HCT116 (cell line): ENCODE data around the gene INTU. TPM values are rescaled to one million over a fixed set of nuclear protein-coding genes. Genes with fewer than 3 reads are reported as not detected.
A peak's percentile ranks its signal among the peaks of the same experiment; 100 is the strongest.

Experiments used
- ATAC-seq: fragments of 200-7000 bp; cut with Tn5 transposase; 2 replicates; pipeline ENCODE4 v1.9.1; 2020; ENCODE audit warnings: mild to moderate bottlenecking, moderate library complexity
- BruUV-seq: library from RNA; stranded (reverse); fragments of 400-500 nt; replicated peaks from 2 replicates; lab custom pipeline; 2021; lab: Mats Ljungman, UMichigan
- CTCF ChIA-PET: fragments of 300-600 bp; sonication (Branson Sonifier 250); formaldehyde crosslinking; loops from one replicate; lab custom pipeline; 2021; ENCODE audit warnings: antibody characterized with exemption; lab: Charles Lee
- POLR2A ChIA-PET: fragments of 300-600, 350-600 bp; sonication (Branson Sonifier 250); formaldehyde crosslinking; loops from one replicate; lab custom pipeline; 2021; ENCODE audit warnings: antibody characterized with exemption; lab: Charles Lee
- RAD21 ChIA-PET, 2 experiments: fragments of 300-600 bp; sonication (Branson Sonifier 250); formaldehyde crosslinking; loops; one replicate each; lab custom pipeline; 2023; ENCODE audit warnings: low total read pairs in 2 of 2; ENCODE audit not compliant: uncharacterized antibody in 2 of 2, unreplicated experiment in 2 of 2, low non-redundant PET in 1 of 2; lab: Charles Lee
- DNase-seq: peaks from one replicate; pipeline ENCODE4 v3.0.0-alpha.2; 2010; ENCODE audit warnings: low read depth, low spot score
- H2AFZ ChIP-seq: fragments of 200-600 bp; shearing (Covaris generic), sonication (generic); 2 replicates; pipeline ENCODE4 v1.6.1; 2017; ENCODE audit warnings: low read depth, mixed run types, mixed read lengths, antibody characterized with exemption, low read length; ENCODE audit not compliant: poor library complexity, severe bottlenecking
- H3K27ac ChIP-seq: 2 replicates; pipeline ENCODE4 v1.5.1; 2012; ENCODE audit warnings: low read depth, low read length
- H3K27me3 ChIP-seq: fragments of 200-600 bp; sonication (generic); 2 replicates; pipeline ENCODE4 v1.6.1; 2016; ENCODE audit warnings: mixed run types, low read length, mixed read lengths; ENCODE audit not compliant: insufficient read depth
- H3K36me3 ChIP-seq, 2 experiments: fragments of 200-500 bp in 1 of 2; fragments of 200-600 bp in 1 of 2; sonication (Bioruptor generic) in 1 of 2; sonication (generic) in 1 of 2; 2 replicates each; pipeline versions ENCODE4 v1.5.1 to v1.6.1; 2014 to 2016; ENCODE audit warnings: low read length in 2 of 2, inconsistent platforms in 1 of 2, mixed read lengths in 1 of 2, mixed run types in 1 of 2; ENCODE audit not compliant: insufficient read depth in 2 of 2, control insufficient read depth in 1 of 2
- H3K4me1 ChIP-seq, 2 experiments: fragments of 200-600 bp in 1 of 2; sonication (generic) in 1 of 2; 2 replicates each; pipeline versions ENCODE4 v1.5.1 to v1.6.1; 2012 to 2017; ENCODE audit warnings: low read length in 2 of 2, inconsistent platforms in 1 of 2, mild to moderate bottlenecking in 1 of 2, mixed read lengths in 1 of 2, mixed run types in 1 of 2, moderate library complexity in 1 of 2; ENCODE audit not compliant: insufficient read depth in 2 of 2, control insufficient read depth in 1 of 2
- H3K4me2 ChIP-seq: fragments of 200-600 bp; sonication (generic); 2 replicates; pipeline ENCODE4 v1.6.1; 2017; ENCODE audit warnings: mixed run types, low read length, mixed read lengths
- H3K4me3 ChIP-seq, 2 experiments: fragments of 200-600 bp in 1 of 2; sonication (generic) in 1 of 2; replicated peaks in 1 of 2; 2 replicates each; pipeline ENCODE4 v1.5.1; 2011 to 2016; ENCODE audit warnings: low read length in 2 of 2, control low read depth in 1 of 2, low read depth in 1 of 2, mild to moderate bottlenecking in 1 of 2, mixed read lengths in 1 of 2, mixed run types in 1 of 2
- H3K79me2 ChIP-seq: fragments of 200-600 bp; sonication (generic); 2 replicates; pipeline ENCODE4 v1.6.1; 2017; ENCODE audit warnings: mild to moderate bottlenecking, mixed run types, low read length, moderate library complexity, mixed read lengths; ENCODE audit not compliant: insufficient read depth
- H3K9ac ChIP-seq: fragments of 200-600 bp; sonication (generic); 2 replicates; pipeline ENCODE4 v1.6.1; 2016; ENCODE audit warnings: low read length, mixed read lengths
- H3K9me2 ChIP-seq: fragments of 200-600 bp; sonication (generic), shearing (Covaris generic); 2 replicates; pipeline ENCODE4 v1.6.1; 2017; ENCODE audit warnings: mixed run types, mild to moderate bottlenecking, moderate library complexity; ENCODE audit not compliant: insufficient read depth
- H3K9me3 ChIP-seq, 2 experiments: fragments of 200-500 bp in 1 of 2; fragments of 200-600 bp in 1 of 2; sonication (Bioruptor generic) in 1 of 2; sonication (generic) in 1 of 2; 2 replicates each; pipeline ENCODE4 v1.6.1; 2014 to 2017; ENCODE audit warnings: low read length in 2 of 2, mixed read lengths in 2 of 2, inconsistent platforms in 1 of 2, low read depth in 1 of 2, mild to moderate bottlenecking in 1 of 2, mixed run types in 1 of 2, moderate library complexity in 1 of 2; ENCODE audit not compliant: control insufficient read depth in 1 of 2, insufficient read depth in 1 of 2
- H4K20me1 ChIP-seq: fragments of 200-600 bp; sonication (generic), shearing (Covaris generic); 2 replicates; pipeline ENCODE4 v1.6.1; 2017; ENCODE audit warnings: mixed run types, mild to moderate bottlenecking, moderate library complexity; ENCODE audit not compliant: insufficient read depth
- CEBPB ChIP-seq: IDR thresholded peaks from 2 replicates; pipeline ENCODE4 v1.6.1; 2012; ENCODE audit warnings: low read depth
- FOSL1 ChIP-seq: IDR thresholded peaks from 2 replicates; pipeline ENCODE4 v1.6.1; 2012; ENCODE audit warnings: low read depth
- POLR2A ChIP-seq: IDR thresholded peaks from 2 replicates; pipeline ENCODE4 v1.7.0; 2011; ENCODE audit warnings: borderline replicate concordance; ENCODE audit not compliant: insufficient read depth, insufficient read length; ENCODE audit errors: extremely low read depth
- RAD21 ChIP-seq: IDR thresholded peaks from 2 replicates; pipeline ENCODE4 v1.6.1; 2012; ENCODE audit warnings: low read depth, mild to moderate bottlenecking
- TCF7L2 ChIP-seq: IDR thresholded peaks from 2 replicates; pipeline ENCODE4 v1.7.0; 2011; ENCODE audit warnings: borderline replicate concordance, inconsistent platforms; ENCODE audit not compliant: insufficient read depth, insufficient read length; ENCODE audit errors: extremely low read depth
- intact Hi-C: fragments of 100-400 bp; cut with micrococcal nuclease; formaldehyde crosslinking; loops from 2 replicates; pipeline ENCODE4 v1.10.0; 2022
- total RNA-seq: library from RNA; stranded (reverse); gene quantifications from one replicate; pipeline ENCODE4 v1.2.1, GENCODE V29; 2021; ENCODE audit not compliant: unreplicated experiment
- TF ChIP-seq, protein P1 (sequence below): IDR thresholded peaks from 2 replicates; pipeline ENCODE4 v1.6.1; 2012; ENCODE audit warnings: low read depth
- TF ChIP-seq, protein P2 (sequence below), 3 experiments: fragments of 200-600 bp in 1 of 3; sonication (generic) in 1 of 3; IDR thresholded peaks in 2 of 3; conservative IDR thresholded peaks in 1 of 3; 2 replicates each; pipeline ENCODE4 v1.5.1; 2012 to 2017; ENCODE audit warnings: low read depth in 2 of 3, low read length in 2 of 3, antibody characterized with exemption in 1 of 3, borderline replicate concordance in 1 of 3, control low read depth in 1 of 3, mild to moderate bottlenecking in 1 of 3, mixed read lengths in 1 of 3, mixed run types in 1 of 3, moderate library complexity in 1 of 3; ENCODE audit not compliant: insufficient read depth in 1 of 3

INTU gene
- total RNA-seq, 1 experiment from 2014 or later, result 12.0 TPM

DNA sequence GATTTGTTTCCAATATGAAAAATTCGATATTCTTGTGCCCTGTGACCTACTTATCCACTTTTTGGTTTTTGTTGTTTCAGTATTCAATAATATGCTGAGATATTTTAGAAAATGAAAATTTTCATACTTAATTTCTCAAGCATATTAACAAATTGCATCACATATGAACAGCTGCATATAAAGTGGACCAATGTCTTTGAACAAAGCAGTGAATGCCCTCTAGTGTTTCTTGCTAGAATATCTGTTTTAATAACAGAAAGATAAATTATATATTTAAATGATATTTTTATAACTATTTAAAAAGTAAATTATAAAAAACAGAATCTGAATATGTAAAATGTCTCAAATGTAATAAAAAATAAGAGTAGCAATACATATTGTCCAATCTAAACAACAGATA, 31.7 kb upstream of the INTU start (continued):
- TF ChIP-seq CEBPB, result 0 out of 2 replicates have a peak, but pooled peaks have one; percentile 41

DNA sequence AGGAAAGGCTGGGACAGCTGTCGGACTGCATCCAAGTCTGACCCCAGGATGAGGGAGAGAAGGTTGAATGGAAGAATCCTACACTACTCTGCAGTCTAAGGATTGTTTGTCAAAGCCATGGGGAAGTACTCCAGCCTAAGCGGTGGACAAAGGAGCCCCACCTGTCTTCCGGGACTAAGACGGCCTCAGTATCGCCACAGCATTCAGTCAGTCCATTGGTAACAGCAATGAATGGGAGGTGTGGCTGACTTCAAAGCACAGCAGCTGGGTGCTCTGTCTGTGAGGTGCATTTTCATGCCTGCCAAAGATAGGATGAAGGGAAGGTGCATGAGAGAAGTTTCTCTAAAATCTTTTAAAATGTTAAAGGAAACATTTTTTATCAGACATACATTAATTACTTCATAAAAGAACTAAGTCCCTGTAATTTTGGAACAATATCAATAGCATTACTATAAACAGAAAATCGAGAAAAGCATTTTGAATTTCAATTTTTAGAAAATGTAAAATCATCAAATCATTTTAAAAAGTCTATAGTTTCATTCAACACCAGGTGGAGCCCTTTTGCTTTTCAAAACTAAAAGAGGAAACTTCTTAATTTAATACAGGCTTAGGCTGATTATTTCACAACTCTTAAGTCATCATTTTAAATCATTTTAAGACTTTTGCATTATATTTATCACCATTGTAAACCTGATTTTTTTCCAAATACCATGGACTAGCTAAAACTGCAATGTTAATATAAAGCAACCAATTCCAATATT, 27.6 kb upstream of the INTU start:
- peak overlapping the region; percentile 53 for H3K4me2 ChIP-seq
- H3K79me2 ChIP-seq, result no peaks in the 10 kb centered on the region
- peaks cover 6 to 7% of the 10 kb centered on the region in 2 experiments; a peak in 3 of 4 replicates for H3K4me1 ChIP-seq
- POLR2A ChIA-PET, result no interaction called here
- H3K36me3 ChIP-seq, result no peaks in the 10 kb centered on the region
- ATAC-seq, result peak; percentile 94
- no TSS peak for BruUV-seq
- peak overlapping the region; percentile 89 for H2AFZ ChIP-seq
- intact Hi-C loops, result loop anchor here (1.0 to 10.0 kb wide), 3 partner anchors 127 to 620 kb away; no protein-coding TSS in a partner anchor
- DNase-seq, result peak; percentile 33
- H3K27ac ChIP-seq, result no peak overlapping the region
- CTCF ChIA-PET, result interaction anchor here (0.7 to 5.5 kb wide), 6 partner anchors 8 to 464 kb away, joined by 3 to 96 read pairs (median 3); partner anchors contain the start of gene SLC25A31
- no peaks in the 10 kb centered on the region for H4K20me1 ChIP-seq
- H3K9me3 ChIP-seq, result no peaks in the 10 kb centered on the region
- TF ChIP-seq CEBPB (0 out of 2 replicates have a peak, but pooled peaks have one; percentile 41), POLR2A (no peak), TCF7L2 (peak; percentile 42), FOSL1 (no peak), RAD21 (peak; percentile 82)
- TF ChIP-seq, protein P1, sequence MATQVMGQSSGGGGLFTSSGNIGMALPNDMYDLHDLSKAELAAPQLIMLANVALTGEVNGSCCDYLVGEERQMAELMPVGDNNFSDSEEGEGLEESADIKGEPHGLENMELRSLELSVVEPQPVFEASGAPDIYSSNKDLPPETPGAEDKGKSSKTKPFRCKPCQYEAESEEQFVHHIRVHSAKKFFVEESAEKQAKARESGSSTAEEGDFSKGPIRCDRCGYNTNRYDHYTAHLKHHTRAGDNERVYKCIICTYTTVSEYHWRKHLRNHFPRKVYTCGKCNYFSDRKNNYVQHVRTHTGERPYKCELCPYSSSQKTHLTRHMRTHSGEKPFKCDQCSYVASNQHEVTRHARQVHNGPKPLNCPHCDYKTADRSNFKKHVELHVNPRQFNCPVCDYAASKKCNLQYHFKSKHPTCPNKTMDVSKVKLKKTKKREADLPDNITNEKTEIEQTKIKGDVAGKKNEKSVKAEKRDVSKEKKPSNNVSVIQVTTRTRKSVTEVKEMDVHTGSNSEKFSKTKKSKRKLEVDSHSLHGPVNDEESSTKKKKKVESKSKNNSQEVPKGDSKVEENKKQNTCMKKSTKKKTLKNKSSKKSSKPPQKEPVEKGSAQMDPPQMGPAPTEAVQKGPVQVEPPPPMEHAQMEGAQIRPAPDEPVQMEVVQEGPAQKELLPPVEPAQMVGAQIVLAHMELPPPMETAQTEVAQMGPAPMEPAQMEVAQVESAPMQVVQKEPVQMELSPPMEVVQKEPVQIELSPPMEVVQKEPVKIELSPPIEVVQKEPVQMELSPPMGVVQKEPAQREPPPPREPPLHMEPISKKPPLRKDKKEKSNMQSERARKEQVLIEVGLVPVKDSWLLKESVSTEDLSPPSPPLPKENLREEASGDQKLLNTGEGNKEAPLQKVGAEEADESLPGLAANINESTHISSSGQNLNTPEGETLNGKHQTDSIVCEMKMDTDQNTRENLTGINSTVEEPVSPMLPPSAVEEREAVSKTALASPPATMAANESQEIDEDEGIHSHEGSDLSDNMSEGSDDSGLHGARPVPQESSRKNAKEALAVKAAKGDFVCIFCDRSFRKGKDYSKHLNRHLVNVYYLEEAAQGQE, result no peak
- TF ChIP-seq, protein P2, sequence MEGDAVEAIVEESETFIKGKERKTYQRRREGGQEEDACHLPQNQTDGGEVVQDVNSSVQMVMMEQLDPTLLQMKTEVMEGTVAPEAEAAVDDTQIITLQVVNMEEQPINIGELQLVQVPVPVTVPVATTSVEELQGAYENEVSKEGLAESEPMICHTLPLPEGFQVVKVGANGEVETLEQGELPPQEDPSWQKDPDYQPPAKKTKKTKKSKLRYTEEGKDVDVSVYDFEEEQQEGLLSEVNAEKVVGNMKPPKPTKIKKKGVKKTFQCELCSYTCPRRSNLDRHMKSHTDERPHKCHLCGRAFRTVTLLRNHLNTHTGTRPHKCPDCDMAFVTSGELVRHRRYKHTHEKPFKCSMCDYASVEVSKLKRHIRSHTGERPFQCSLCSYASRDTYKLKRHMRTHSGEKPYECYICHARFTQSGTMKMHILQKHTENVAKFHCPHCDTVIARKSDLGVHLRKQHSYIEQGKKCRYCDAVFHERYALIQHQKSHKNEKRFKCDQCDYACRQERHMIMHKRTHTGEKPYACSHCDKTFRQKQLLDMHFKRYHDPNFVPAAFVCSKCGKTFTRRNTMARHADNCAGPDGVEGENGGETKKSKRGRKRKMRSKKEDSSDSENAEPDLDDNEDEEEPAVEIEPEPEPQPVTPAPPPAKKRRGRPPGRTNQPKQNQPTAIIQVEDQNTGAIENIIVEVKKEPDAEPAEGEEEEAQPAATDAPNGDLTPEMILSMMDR (IDR thresholded peaks at IDR 0.05 in 2 of 3, conservative IDR thresholded peaks at IDR 0.05 in 1 of 3; ENCODE audit: borderline replicate concordance in 1 of 3, insufficient read depth in 1 of 3, low read depth in 2 of 3, low read length in 2 of 3), result peak in 2 of 3 experiments; percentile 62 to 80; a peak in 3 of 6 replicates
- TF ChIP-seq, all 23 proteins: peak for 4
- Histone ChIP-seq H3K4me3 (peak overlapping the region; percentile 4 to 19; a peak in 2 of 4 replicates), H3K27me3 (no peaks in the 10 kb centered on the region), H3K9me2 (no peaks in the 10 kb centered on the region), H3K9ac (no peak overlapping the region)
- RAD21 ChIA-PET, result interaction anchor here in 1 of 2 experiments (1.3 kb wide), 1 partner anchor 128 kb away, joined by 7 read pairs; no protein-coding TSS in a partner anchor
